ENCODE measurements around the gene ABHD12B. TPM values are rescaled to one million over a fixed set of nuclear protein-coding genes. Genes with fewer than 3 reads are reported as not detected.

ABHD12B gene
- polyA plus RNA-seq, 1 experiment, result not detected

DNA sequence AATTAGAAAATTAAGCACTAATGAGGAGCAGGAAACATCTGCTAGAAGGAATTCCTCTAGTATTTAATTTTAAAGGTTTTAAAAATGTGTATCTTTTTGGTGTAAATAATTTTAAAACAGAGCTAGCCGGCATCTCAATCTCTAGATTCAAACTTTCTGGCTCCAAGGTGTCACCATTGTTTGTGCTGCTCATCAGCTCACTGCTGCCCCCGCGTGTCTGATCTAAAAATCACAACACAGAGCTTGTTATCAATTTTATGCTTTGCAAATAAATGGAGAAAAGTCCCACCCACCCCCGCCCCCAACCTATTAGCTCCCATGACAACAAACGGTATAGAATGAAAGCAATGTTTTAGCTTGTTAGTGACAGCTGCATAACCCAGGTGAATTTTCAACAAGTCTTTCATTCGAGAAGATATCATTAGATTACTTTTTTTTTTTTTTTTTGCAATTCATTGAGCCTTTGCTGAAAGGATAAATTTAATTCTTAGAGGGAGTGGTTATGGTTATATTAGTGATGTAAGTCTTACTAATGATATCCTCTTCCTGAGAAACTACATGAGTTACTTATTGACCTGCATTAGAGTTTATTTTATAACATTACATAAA is 11.3 kb upstream of the ABHD12B start:
- ChIA-PET CTCF (interaction anchor here (0.6 to 4.4 kb wide), 32 partner anchors 9 to 318 kb away, joined by 3 to 56 read pairs (median 5); partner anchors contain the start of gene ABHD12B), POLR2A (interaction anchor here (0.6 to 0.7 kb wide), 3 partner anchors 20 to 80 kb away, joined by 3 to 5 read pairs (median 3); no protein-coding TSS in a partner anchor)
- TF ChIP-seq, protein P1, sequence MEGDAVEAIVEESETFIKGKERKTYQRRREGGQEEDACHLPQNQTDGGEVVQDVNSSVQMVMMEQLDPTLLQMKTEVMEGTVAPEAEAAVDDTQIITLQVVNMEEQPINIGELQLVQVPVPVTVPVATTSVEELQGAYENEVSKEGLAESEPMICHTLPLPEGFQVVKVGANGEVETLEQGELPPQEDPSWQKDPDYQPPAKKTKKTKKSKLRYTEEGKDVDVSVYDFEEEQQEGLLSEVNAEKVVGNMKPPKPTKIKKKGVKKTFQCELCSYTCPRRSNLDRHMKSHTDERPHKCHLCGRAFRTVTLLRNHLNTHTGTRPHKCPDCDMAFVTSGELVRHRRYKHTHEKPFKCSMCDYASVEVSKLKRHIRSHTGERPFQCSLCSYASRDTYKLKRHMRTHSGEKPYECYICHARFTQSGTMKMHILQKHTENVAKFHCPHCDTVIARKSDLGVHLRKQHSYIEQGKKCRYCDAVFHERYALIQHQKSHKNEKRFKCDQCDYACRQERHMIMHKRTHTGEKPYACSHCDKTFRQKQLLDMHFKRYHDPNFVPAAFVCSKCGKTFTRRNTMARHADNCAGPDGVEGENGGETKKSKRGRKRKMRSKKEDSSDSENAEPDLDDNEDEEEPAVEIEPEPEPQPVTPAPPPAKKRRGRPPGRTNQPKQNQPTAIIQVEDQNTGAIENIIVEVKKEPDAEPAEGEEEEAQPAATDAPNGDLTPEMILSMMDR (IDR thresholded peaks at IDR 0.05; ENCODE audit: insufficient read depth, low read depth, low read length), result peak; percentile 75

GRCh38 chr14:50862036-50862570 is 9.8 kb upstream of the ABHD12B start:
- no peaks in the 10 kb centered on the region for H3K36me3 ChIP-seq (ENCODE audit: control insufficient read depth, insufficient read depth, low read length)
- no peak overlapping the region for H3K4me3 ChIP-seq (ENCODE audit: low read depth, low read length)
- DNase-seq (ENCODE audit: low read depth), result no peak
- POLR2A ChIA-PET, result no interaction called here
- H3K27me3 ChIP-seq (ENCODE audit: control insufficient read depth, insufficient read depth, low read length), result no peaks in the 10 kb centered on the region
- CTCF ChIA-PET, result interaction anchor here (1.0 to 4.4 kb wide), 9 partner anchors 10 to 94 kb away, joined by 3 to 56 read pairs (median 6); partner anchors contain the start of gene ABHD12B
- TF ChIP-seq, protein P1 (IDR thresholded peaks at IDR 0.05; ENCODE audit: insufficient read depth, low read depth, low read length), result no peak

More for the DNA sequence above, 11.3 kb upstream of the ABHD12B start:
- Histone ChIP-seq H3K36me3 (ENCODE audit: control insufficient read depth, insufficient read depth, low read length) (no peaks in the 10 kb centered on the region), H3K27me3 (ENCODE audit: control insufficient read depth, insufficient read depth, low read length) (no peaks in the 10 kb centered on the region), H3K4me3 (ENCODE audit: low read depth, low read length) (peak overlapping the region; percentile 41)
- DNase-seq (ENCODE audit: low read depth), result peak; percentile 25

DNA sequence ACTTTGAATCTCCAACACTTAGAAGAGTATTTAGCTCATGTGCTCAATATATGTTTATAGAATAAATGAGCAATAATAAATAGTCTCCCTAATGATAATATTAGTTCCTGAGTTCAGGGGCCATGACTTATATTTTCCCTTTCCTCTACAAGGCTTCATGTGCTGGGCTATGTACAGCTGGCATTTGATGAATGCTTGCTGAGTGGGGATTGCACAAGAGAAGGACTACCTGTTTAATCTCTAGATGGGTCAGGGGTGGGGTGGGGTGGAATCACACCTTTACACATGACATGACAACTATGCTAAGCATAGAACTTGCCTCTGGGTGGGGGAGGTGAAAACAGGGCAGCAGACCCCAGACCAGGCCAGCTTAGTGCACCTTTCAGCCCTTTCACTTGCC is 7.6 kb upstream of the ABHD12B start:
- Histone ChIP-seq H3K4me3 (ENCODE audit: low read depth, low read length) (no peak overlapping the region), H3K36me3 (ENCODE audit: control insufficient read depth, insufficient read depth, low read length) (no peaks in the 10 kb centered on the region), H3K27me3 (ENCODE audit: control insufficient read depth, insufficient read depth, low read length) (no peaks in the 10 kb centered on the region)
- no peak for DNase-seq (ENCODE audit: low read depth)
- POLR2A ChIA-PET, result no interaction called here
- CTCF ChIA-PET, result interaction anchor here (0.7 kb wide), 1 partner anchor 8 kb away, joined by 3 read pairs; no protein-coding TSS in a partner anchor
- TF ChIP-seq, protein P1 (IDR thresholded peaks at IDR 0.05; ENCODE audit: insufficient read depth, low read depth, low read length), result no peak

GRCh38 chr14:50864946-50865345 is 6.9 kb upstream of the ABHD12B start:
- POLR2A ChIA-PET, result no interaction called here
- CTCF ChIA-PET, result interaction anchor here (1.2 to 2.3 kb wide), 2 partner anchors 79 to 88 kb away, joined by 3 to 6 read pairs; no protein-coding TSS in a partner anchor

More at GRCh38 chr14:50864946-50865345, 6.9 kb upstream of the ABHD12B start:
- Histone ChIP-seq H3K36me3 (ENCODE audit: control insufficient read depth, insufficient read depth, low read length) (no peaks in the 10 kb centered on the region), H3K27me3 (ENCODE audit: control insufficient read depth, insufficient read depth, low read length) (no peaks in the 10 kb centered on the region; the same call in 1 of the 2 replicates), H3K4me3 (ENCODE audit: low read depth, low read length) (no peak overlapping the region)
- TF ChIP-seq, protein P1 (IDR thresholded peaks at IDR 0.05; ENCODE audit: insufficient read depth, low read depth, low read length), result no peak
- no peak for DNase-seq (ENCODE audit: low read depth)

Data from BJ (cell line).